ENCODE measurements around the gene DOC2B.

DNA sequence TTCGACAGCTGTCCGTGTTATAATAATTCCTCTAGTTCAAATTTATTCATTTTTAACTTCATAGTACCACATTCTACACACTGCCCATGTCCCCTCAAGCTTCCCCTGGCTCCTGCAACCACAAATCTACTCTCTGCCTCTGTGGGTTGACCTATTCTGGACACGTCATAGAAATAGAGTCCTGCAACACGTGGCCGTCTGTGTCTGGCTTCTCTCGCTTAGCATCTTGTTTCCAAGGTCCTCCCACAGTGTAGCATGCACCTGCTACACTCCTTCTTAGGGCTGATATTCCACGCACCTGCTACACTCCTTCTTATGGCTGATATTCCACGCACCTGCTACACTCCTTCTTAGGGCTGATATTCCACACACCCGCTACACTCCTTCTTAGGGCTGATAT, 27.6 kb downstream of the DOC2B start:
- TF ChIP-seq, protein P1, sequence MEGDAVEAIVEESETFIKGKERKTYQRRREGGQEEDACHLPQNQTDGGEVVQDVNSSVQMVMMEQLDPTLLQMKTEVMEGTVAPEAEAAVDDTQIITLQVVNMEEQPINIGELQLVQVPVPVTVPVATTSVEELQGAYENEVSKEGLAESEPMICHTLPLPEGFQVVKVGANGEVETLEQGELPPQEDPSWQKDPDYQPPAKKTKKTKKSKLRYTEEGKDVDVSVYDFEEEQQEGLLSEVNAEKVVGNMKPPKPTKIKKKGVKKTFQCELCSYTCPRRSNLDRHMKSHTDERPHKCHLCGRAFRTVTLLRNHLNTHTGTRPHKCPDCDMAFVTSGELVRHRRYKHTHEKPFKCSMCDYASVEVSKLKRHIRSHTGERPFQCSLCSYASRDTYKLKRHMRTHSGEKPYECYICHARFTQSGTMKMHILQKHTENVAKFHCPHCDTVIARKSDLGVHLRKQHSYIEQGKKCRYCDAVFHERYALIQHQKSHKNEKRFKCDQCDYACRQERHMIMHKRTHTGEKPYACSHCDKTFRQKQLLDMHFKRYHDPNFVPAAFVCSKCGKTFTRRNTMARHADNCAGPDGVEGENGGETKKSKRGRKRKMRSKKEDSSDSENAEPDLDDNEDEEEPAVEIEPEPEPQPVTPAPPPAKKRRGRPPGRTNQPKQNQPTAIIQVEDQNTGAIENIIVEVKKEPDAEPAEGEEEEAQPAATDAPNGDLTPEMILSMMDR (IDR thresholded peaks at IDR 0.05) = no peak
- no peak for TF ChIP-seq POLR2A (IDR thresholded peaks at IDR 0.05)

All from thyroid gland (tissue), 4 donors.